Brain microvascular endothelial cell (primary cell): ENCODE data around the gene DNAI2.

Experiments used
- DNase-seq: peaks from one replicate; pipeline ENCODE4 v3.0.0-alpha.2; 2020
- H3K27ac ChIP-seq: fragments of 250-450 bp; sonication (Bioruptor Pico); 2 replicates; pipeline ENCODE4 v1.5.1; 2020; ENCODE audit warnings: mild to moderate bottlenecking, moderate library complexity
- H3K27me3 ChIP-seq: fragments of 250-450 bp; sonication (Bioruptor Pico); replicated peaks from 2 replicates; pipeline ENCODE4 v1.5.1; 2020; ENCODE audit warnings: mild to moderate bottlenecking
- H3K36me3 ChIP-seq: fragments of 250-450 bp; sonication (Bioruptor Pico); replicated peaks from 2 replicates; pipeline ENCODE4 v1.5.1; 2020; ENCODE audit warnings: mild to moderate bottlenecking
- H3K4me3 ChIP-seq: 2 replicates; pipeline ENCODE4 v1.5.1; 2011; ENCODE audit warnings: low read depth, mild to moderate bottlenecking, control low read depth, low read length, moderate library complexity
- in situ Hi-C: cut with HindIII; loops from 2 replicates; pipeline ENCODE4 v1.10.0; 2017; ENCODE audit warnings: low sequenced_read_pairs, low pct_ligation_motif_present
- TF ChIP-seq, protein P1 (sequence below): IDR thresholded peaks from 2 replicates; pipeline ENCODE4 v1.5.1; 2011; ENCODE audit warnings: low read depth, mild to moderate bottlenecking, moderate library complexity, low read length, control low read depth, inconsistent platforms; ENCODE audit errors: missing control alignments

The DNAI2 gene

DNA sequence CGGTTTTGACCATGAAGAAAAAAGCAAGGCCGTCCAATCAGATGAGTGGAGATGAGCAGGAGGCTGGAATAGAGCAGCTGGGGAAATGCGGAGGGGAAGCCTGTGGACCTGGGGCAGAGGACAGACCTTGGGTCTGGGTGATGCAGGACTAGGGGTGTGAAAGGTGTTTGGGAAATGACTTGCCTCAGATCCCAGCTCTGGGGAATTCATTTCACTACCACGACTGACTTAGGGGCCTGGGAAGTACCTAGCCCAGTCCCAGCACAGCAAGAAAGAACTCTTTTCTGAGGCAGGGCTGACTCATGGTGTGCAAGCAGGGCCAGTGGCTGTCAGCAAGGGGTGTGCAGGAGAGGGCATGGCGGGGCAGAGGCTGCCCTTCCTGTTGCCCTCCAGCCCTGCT is 14.8 kb downstream of the DNAI2 start:
- no peaks in the 10 kb centered on the region for H3K36me3 ChIP-seq
- TF ChIP-seq, protein P1, sequence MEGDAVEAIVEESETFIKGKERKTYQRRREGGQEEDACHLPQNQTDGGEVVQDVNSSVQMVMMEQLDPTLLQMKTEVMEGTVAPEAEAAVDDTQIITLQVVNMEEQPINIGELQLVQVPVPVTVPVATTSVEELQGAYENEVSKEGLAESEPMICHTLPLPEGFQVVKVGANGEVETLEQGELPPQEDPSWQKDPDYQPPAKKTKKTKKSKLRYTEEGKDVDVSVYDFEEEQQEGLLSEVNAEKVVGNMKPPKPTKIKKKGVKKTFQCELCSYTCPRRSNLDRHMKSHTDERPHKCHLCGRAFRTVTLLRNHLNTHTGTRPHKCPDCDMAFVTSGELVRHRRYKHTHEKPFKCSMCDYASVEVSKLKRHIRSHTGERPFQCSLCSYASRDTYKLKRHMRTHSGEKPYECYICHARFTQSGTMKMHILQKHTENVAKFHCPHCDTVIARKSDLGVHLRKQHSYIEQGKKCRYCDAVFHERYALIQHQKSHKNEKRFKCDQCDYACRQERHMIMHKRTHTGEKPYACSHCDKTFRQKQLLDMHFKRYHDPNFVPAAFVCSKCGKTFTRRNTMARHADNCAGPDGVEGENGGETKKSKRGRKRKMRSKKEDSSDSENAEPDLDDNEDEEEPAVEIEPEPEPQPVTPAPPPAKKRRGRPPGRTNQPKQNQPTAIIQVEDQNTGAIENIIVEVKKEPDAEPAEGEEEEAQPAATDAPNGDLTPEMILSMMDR = no peak
- H3K4me3 ChIP-seq = no peak overlapping the region
- in situ Hi-C loops = no loop called here
- H3K27ac ChIP-seq = no peak overlapping the region
- DNase-seq = no peak
- H3K27me3 ChIP-seq = no peaks in the 10 kb centered on the region

DNA sequence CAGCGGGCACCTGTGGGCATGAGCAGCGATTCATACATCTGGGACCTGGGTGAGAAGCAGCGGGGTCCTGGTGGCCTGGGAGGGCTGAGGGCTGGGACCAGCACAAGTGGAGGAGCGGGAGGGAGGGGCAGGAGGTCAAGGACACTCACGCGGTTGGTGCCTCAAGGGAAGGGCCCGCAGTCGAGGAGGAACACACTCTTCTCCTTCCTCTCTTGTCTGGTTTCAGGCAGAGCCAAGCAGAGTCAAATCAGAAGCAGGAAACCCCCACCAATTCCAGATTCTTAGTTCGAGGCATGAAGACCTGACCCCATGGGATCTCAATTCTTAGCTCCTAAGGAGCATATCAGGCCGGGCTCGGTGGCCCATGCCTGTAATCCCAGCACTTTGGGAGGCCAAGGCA is 15.7 kb downstream of the DNAI2 start:
- TF ChIP-seq, protein P1 = no peak
- no peak overlapping the region for H3K27ac ChIP-seq
- no peaks in the 10 kb centered on the region for H3K27me3 ChIP-seq
- H3K36me3 ChIP-seq = no peaks in the 10 kb centered on the region
- no peak for DNase-seq
- in situ Hi-C loops = no loop called here
- no peak overlapping the region for H3K4me3 ChIP-seq

DNA sequence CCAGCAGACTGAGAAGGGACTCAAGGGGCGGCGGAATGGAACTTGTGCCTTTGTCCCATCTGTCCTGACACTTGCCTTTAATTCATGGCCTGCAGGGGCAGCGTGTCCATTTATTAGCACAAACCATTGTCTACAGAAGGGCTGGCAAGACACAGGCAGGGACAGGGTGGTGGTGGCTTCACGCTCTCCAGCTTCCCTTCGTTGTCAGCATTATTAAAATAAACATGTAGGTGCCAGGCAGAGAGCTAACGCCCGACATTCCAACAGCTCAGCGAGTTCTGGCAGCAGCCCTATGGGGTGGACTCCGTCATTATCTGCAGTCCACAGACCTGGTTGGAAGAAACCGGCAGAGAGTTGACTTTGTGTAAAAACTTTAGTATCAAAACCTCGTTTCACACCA is 16.3 kb downstream of the DNAI2 start:
- TF ChIP-seq, protein P1 = no peak
- H3K27ac ChIP-seq = no peak overlapping the region
- no peak for DNase-seq
- in situ Hi-C loops = no loop called here
- no peak overlapping the region for H3K4me3 ChIP-seq
- H3K36me3 ChIP-seq = no peaks in the 10 kb centered on the region
- no peaks in the 10 kb centered on the region for H3K27me3 ChIP-seq

DNA sequence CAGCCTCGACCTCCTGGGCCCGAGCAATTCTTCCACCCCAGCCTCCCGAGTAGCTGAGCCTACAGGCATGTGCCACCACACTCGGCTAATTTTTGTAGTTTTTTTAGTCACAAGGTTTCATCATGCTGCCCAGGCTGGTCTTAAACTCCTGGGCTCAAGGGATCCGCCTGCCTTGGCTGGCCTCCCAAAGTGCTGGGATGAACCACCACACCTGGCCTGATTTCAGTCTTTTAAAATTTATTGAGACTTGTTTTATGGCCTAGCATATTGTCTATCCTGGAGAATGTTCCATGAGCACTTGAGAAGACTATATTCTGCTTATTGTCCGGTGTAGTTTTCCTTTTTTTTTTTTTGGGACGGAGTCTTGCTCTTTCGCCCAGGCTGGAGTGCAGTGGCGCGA is 18.5 kb downstream of the DNAI2 start:
- Histone ChIP-seq H3K27ac (no peak overlapping the region), H3K4me3 (no peak overlapping the region), H3K36me3 (no peaks in the 10 kb centered on the region), H3K27me3 (no peaks in the 10 kb centered on the region)
- no peak for DNase-seq
- TF ChIP-seq, protein P1 = no peak
- in situ Hi-C loops = no loop called here

DNA sequence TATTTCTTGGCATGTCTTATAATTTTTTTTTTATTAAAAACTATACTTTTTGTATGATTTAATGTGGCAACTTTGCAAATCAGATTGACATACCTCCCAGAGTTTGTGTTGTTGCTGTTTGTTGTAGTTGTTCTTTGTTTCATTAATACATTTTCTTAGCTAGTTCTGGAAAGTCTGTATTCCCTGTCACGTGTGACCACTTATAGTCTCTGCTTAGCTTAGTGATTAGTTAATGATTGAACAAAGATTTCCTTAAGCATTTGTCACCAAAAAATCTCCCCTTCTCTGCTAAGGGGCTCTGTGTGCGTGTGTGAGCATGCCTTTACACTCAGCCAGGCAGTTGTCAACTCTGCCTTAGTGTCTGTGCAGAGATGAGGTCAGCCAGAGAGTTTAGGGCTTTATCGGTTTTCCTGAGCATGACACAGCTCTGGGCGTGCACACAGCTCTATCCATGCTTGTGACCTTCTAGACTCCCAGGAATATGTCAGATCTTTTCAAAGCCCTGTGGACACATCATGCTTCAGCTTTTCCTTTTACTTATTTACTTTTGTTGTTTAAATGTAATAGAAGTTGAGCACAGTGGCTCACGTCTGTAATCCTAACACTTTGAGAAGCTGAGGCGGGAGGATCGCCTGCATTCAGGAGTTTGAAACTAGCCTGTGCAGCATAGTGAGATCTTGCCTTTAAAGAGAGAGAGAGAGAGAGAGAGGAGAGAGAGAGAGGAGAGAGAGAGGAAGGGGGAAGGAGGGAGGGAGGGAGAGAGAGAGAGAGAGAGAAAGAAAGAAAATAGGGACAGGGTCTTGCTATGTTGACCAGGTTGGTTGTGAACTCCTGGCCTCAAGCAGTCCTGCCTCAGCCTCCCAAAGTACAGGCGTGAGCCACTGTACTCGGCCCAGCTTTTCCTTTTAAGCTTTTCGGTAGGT is 21.9 kb downstream of the DNAI2 start:
- Histone ChIP-seq H3K36me3 (no peaks in the 10 kb centered on the region), H3K4me3 (no peak overlapping the region), H3K27me3 (no peaks in the 10 kb centered on the region), H3K27ac (no peak overlapping the region)
- in situ Hi-C loops = no loop called here
- TF ChIP-seq, protein P1 = no peak
- no peak for DNase-seq
